HepG2 (cell line): ENCODE results near the gene SERPINB7. TPM values are rescaled to one million over a fixed set of nuclear protein-coding genes. Genes with fewer than 3 reads are reported as not detected.

Source experiments
- ATAC-seq: fragments of 200-7000 bp; cut with Tn5 transposase; 3 replicates; pipeline ENCODE4 v1.9.1; 2020; ENCODE audit warnings: mild to moderate bottlenecking, moderate library complexity
- BruUV-seq: library from RNA; stranded (reverse); fragments of 400-500 nt; replicated peaks from 2 replicates; lab custom pipeline; 2021; lab: Mats Ljungman, UMichigan
- CTCF ChIA-PET: fragments of 300-600 bp; formaldehyde crosslinking; extraction: SDS; loops from one replicate; lab custom pipeline; 2021; ENCODE audit warnings: low total read pairs, inconsistent platforms, low intra/inter-chr PET ratio; lab: Yijun Ruan, JAX
- POLR2A ChIA-PET: fragments of 350-600 bp; sonication (Branson Sonifier 250); formaldehyde crosslinking; loops from one replicate; lab custom pipeline; 2020; ENCODE audit warnings: antibody characterized with exemption, inconsistent platforms; lab: Yijun Ruan, JAX
- DNase-seq: peaks from one replicate; pipeline ENCODE4 v3.0.0-alpha.2; 2015; ENCODE audit warnings: low spot score
- FAIRE-seq: peaks from 3 replicates; lab custom pipeline; 2011; peaks lifted over from hg19 to GRCh38; lab: Jason Lieb, UNC
- H2AFZ ChIP-seq: one replicate; pipeline ENCODE4 v1.6.1; 2011; ENCODE audit warnings: low read length, inconsistent platforms
- H3K27ac ChIP-seq: fragments of 300-600 bp; 3 replicates; pipeline ENCODE4 v1.8.0; 2011; ENCODE audit warnings: mixed run types, mild to moderate bottlenecking, mixed read lengths, low read length, inconsistent platforms; ENCODE audit not compliant: insufficient read depth; ENCODE audit errors: extremely low read length
- H3K27me3 ChIP-seq, 2 experiments: fragments of 200-600 bp in 1 of 2; 2 replicates in 1 of 2; 3 replicates in 1 of 2; pipeline versions ENCODE4 v1.6.0 to v1.8.0; 2011; ENCODE audit warnings: low read length in 2 of 2, mild to moderate bottlenecking in 2 of 2, moderate library complexity in 2 of 2, inconsistent platforms in 1 of 2; ENCODE audit not compliant: insufficient read depth in 2 of 2, control insufficient read depth in 1 of 2
- H3K36me3 ChIP-seq, 2 experiments: fragments of 200-600 bp in 1 of 2; replicated peaks in 1 of 2; 2 replicates in 1 of 2; 3 replicates in 1 of 2; pipeline versions ENCODE4 v1.5.1 to v1.8.0; 2011; ENCODE audit warnings: low read length in 2 of 2, inconsistent platforms in 1 of 2; ENCODE audit not compliant: insufficient read depth in 2 of 2, control insufficient read depth in 1 of 2
- H3K4me1 ChIP-seq: 2 replicates; pipeline ENCODE4 v1.5.1; 2012; ENCODE audit warnings: low read length, inconsistent platforms; ENCODE audit not compliant: insufficient read depth
- H3K4me2 ChIP-seq: 2 replicates; pipeline ENCODE4 v1.6.0; 2011; ENCODE audit warnings: low read depth, low read length, inconsistent platforms
- H3K4me3 ChIP-seq, 3 experiments: fragments of 200-600 bp in 1 of 3; sonication (generic), shearing (Covaris generic) in 1 of 3; replicated peaks in 1 of 3; 2 replicates each; pipeline ENCODE4 v1.5.1; 2011 to 2016; ENCODE audit warnings: low read length in 3 of 3, inconsistent platforms in 2 of 3, low read depth in 2 of 3, mild to moderate bottlenecking in 2 of 3, control low read depth in 1 of 3, mixed read lengths in 1 of 3; ENCODE audit not compliant: insufficient read depth in 1 of 3
- H3K79me2 ChIP-seq: one replicate; pipeline ENCODE4 v1.6.1; 2011; ENCODE audit warnings: low read length, inconsistent platforms; ENCODE audit not compliant: insufficient read depth
- H3K9ac ChIP-seq: 2 replicates; pipeline ENCODE4 v1.6.0; 2011; ENCODE audit warnings: mild to moderate bottlenecking, low read depth, low read length, inconsistent platforms; ENCODE audit not compliant: insufficient read depth
- H3K9me3 ChIP-seq: 2 replicates; pipeline ENCODE4 v1.5.1; 2012; ENCODE audit warnings: mild to moderate bottlenecking, low read length
- H4K20me1 ChIP-seq: 2 replicates; pipeline ENCODE4 v1.6.0; 2011; ENCODE audit warnings: inconsistent platforms, mild to moderate bottlenecking, low read length, moderate library complexity; ENCODE audit not compliant: insufficient read depth
- FOXA1 ChIP-seq, 2 experiments: fragments of 450-650 bp in 1 of 2; sonication (generic) in 1 of 2; formaldehyde crosslinking in 1 of 2; IDR thresholded peaks; 2 replicates each; pipeline versions ENCODE4 v1.4.0 to v1.6.1; 2016 to 2020; ENCODE audit warnings: missing genetic modification reagents in 1 of 2
- GTF3A ChIP-seq: sonication (generic); formaldehyde crosslinking; conservative IDR thresholded peaks from 2 replicates; pipeline ENCODE4 v1.4.0; 2020; ENCODE audit warnings: mild to moderate bottlenecking, missing genetic modification reagents
- MTF1 ChIP-seq: sonication (generic); formaldehyde crosslinking; IDR thresholded peaks from 2 replicates; pipeline ENCODE4 v1.5.0; 2020; ENCODE audit warnings: missing genetic modification reagents
- RELA ChIP-seq: sonication (generic); formaldehyde crosslinking; IDR thresholded peaks from 2 replicates; pipeline ENCODE4 v1.4.0; 2020; ENCODE audit warnings: missing genetic modification reagents
- SSRP1 ChIP-seq: IDR thresholded peaks from 2 replicates; pipeline ENCODE4 v1.6.1; 2016; ENCODE audit warnings: control low read depth
- ZNF24 ChIP-seq: fragments of 450-650 bp; IDR thresholded peaks from 2 replicates; pipeline ENCODE4 v1.6.1; 2017; ENCODE audit warnings: antibody characterized with exemption, mild to moderate bottlenecking
- ZNF605 ChIP-seq: sonication (generic); formaldehyde crosslinking; IDR thresholded peaks from 2 replicates; pipeline ENCODE4 v1.8.0; 2022; ENCODE audit warnings: mild to moderate bottlenecking, missing genetic modification reagents
- ZNF761 ChIP-seq: sonication (generic); formaldehyde crosslinking; conservative IDR thresholded peaks from 2 replicates; pipeline ENCODE4 v1.4.0; 2020; ENCODE audit warnings: mild to moderate bottlenecking, missing genetic modification reagents
- ZNF792 ChIP-seq: IDR thresholded peaks from 2 replicates; pipeline ENCODE4 v1.6.1; 2016
- ZSCAN9 ChIP-seq: IDR thresholded peaks from 2 replicates; pipeline ENCODE4 v1.6.1; 2016; ENCODE audit warnings: borderline replicate concordance
- WGBS: methylation state at CpG from one replicate; pipeline ENCODE4 v1.1.6; 2017; ENCODE audit warnings: low lambda C conversion rate; 5-methylcytosine and 5-hydroxymethylcytosine counted together
- in situ Hi-C: cut with HindIII; loops from 2 replicates; pipeline ENCODE4 v1.10.0; 2017; ENCODE audit warnings: low pct_unique_long_range_greater_than_20kb; ENCODE audit not compliant: extremely low pct_ligation_motif_present
- intact Hi-C: fragments of 100-400 bp; cut with micrococcal nuclease; formaldehyde crosslinking; loops from one replicate; pipeline ENCODE4 v1.10.0; 2022; ENCODE audit not compliant: unreplicated experiment
- polyA plus RNA-seq, 8 experiments: library from polyadenylated mRNA; depleted of rRNA in 3 of 8; stranded (reverse) in 7 of 8; unstranded in 1 of 8; fragments of >200 nt; fragmentation: Illumina TruSeq in 4 of 8; extraction: Trizol in 4 of 8; gene quantifications; 2 replicates each; pipeline versions ENCODE4 v1.2.1 to v1.2.3, GENCODE V29; 2011 to 2016; ENCODE audit warnings: low read depth in 4 of 8, missing spikeins in 1 of 8, mixed read lengths in 1 of 8; ENCODE audit not compliant: insufficient read depth in 1 of 8
- total RNA-seq, 5 experiments: library from RNA; depleted of rRNA; stranded (reverse); fragments of >200 nt; fragmentation: Illumina TruSeq; extraction: Trizol; gene quantifications; 2 replicates each; pipeline ENCODE4 v1.2.3, GENCODE V29; 2016; ENCODE audit warnings: low read depth in 1 of 5
- TF ChIP-seq, protein P1 (sequence below), 2 experiments: sonication (generic) in 1 of 2; formaldehyde crosslinking in 1 of 2; IDR thresholded peaks; 2 replicates each; pipeline versions ENCODE4 v1.5.1 to v1.6.1; 2011 to 2020; ENCODE audit warnings: borderline replicate concordance in 1 of 2, low read depth in 1 of 2, low read length in 1 of 2, mild to moderate bottlenecking in 1 of 2, missing genetic modification reagents in 1 of 2, moderate library complexity in 1 of 2
- TF ChIP-seq, protein P2 (sequence below): sonication (generic); formaldehyde crosslinking; IDR thresholded peaks from 2 replicates; pipeline ENCODE4 v1.4.0; 2020; ENCODE audit warnings: mild to moderate bottlenecking, missing genetic modification reagents
- TF ChIP-seq, protein P3 (sequence below): conservative IDR thresholded peaks from 2 replicates; pipeline ENCODE4 v1.6.1; 2018; ENCODE audit warnings: missing genetic modification reagents

SERPINB7 gene
- total and polyA plus RNA-seq, 2 of the 13 experiments (the other 11 are each of a cell fraction or from before 2014, with no cell fraction given): not detected

DNA sequence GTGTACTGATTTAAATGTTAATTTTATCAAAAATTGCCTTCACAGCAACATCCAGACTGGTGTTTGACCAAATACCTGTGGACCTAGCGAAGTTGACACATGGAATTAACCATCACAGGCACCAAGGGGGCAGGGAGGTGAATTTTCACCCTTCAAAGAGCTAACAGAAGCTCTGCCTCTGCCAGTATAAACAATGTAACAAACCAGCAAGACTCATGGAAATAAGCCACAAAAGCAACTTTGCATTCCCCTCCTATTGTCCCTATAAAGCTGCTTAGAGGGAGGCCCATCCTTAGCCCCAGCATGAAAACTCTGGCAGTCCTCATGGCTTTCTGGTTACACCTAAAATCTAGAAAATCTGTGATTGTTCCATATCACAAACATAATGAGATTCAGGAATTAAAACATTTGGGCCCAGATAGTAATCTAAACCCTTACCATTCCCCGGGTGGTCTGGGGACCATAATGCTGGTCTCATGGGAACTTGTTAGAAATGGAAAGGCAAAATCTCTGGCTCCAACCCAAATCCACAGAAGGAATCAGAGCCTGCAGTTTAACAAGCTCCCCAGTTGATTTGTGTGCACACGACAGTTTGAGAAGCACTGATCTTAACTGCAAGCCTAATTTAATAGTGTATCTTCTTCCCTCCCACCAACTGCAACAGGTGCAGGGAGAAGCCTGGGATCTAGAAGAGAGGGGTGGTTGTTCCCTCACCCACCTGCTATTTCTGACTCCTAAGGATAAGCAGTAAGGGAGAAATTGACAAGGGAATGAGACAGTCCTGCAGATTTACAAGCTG lies 49.3 kb upstream of the SERPINB7 start:
- no peaks in the 10 kb centered on the region for H4K20me1 ChIP-seq
- H3K79me2 ChIP-seq: no peaks in the 10 kb centered on the region
- no TSS peak for BruUV-seq
- no peak for FAIRE-seq
- in situ Hi-C loops: no loop called here
- DNase-seq: no peak
- H3K9me3 ChIP-seq: no peaks in the 10 kb centered on the region
- ChIA-PET CTCF (no interaction called here), POLR2A (no interaction called here)
- H3K4me3 ChIP-seq: no peak overlapping the region
- H3K4me2 ChIP-seq: no peak overlapping the region
- TF ChIP-seq SSRP1 (CRISPR knock-in tag): no peak
- no peak for TF ChIP-seq RELA (CRISPR knock-in tag)
- TF ChIP-seq, protein P1, sequence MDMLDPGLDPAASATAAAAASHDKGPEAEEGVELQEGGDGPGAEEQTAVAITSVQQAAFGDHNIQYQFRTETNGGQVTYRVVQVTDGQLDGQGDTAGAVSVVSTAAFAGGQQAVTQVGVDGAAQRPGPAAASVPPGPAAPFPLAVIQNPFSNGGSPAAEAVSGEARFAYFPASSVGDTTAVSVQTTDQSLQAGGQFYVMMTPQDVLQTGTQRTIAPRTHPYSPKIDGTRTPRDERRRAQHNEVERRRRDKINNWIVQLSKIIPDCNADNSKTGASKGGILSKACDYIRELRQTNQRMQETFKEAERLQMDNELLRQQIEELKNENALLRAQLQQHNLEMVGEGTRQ (IDR thresholded peaks at IDR 0.05; ENCODE audit: low read depth, low read length): no peak
- TF ChIP-seq, protein P1 (CRISPR knock-in tag; IDR thresholded peaks at IDR 0.05; ENCODE audit: borderline replicate concordance): no peak
- no peak for TF ChIP-seq MTF1 (CRISPR knock-in tag)
- TF ChIP-seq, protein P2, sequence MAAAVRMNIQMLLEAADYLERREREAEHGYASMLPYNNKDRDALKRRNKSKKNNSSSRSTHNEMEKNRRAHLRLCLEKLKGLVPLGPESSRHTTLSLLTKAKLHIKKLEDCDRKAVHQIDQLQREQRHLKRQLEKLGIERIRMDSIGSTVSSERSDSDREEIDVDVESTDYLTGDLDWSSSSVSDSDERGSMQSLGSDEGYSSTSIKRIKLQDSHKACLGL: no peak
- TF ChIP-seq ZNF24: no peak
- TF ChIP-seq ZNF761 (CRISPR knock-in tag): no peak
- no peak for TF ChIP-seq ZNF605
- TF ChIP-seq ZNF792 (CRISPR knock-in tag): no peak
- TF ChIP-seq FOXA1 (IDR thresholded peaks at IDR 0.05): no peak
- TF ChIP-seq FOXA1 (CRISPR knock-in tag; IDR thresholded peaks at IDR 0.05): no peak
- TF ChIP-seq GTF3A (CRISPR knock-in tag): no peak
- TF ChIP-seq, protein P3, sequence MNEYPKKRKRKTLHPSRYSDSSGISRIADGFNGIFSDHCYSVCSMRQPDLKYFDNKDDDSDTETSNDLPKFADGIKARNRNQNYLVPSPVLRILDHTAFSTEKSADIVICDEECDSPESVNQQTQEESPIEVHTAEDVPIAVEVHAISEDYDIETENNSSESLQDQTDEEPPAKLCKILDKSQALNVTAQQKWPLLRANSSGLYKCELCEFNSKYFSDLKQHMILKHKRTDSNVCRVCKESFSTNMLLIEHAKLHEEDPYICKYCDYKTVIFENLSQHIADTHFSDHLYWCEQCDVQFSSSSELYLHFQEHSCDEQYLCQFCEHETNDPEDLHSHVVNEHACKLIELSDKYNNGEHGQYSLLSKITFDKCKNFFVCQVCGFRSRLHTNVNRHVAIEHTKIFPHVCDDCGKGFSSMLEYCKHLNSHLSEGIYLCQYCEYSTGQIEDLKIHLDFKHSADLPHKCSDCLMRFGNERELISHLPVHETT (CRISPR knock-in tag): no peak
- TF ChIP-seq ZSCAN9: no peak
- H3K9ac ChIP-seq: no peak overlapping the region
- ATAC-seq: no peak
- no peaks in the 10 kb centered on the region for H3K36me3 ChIP-seq
- H3K27ac ChIP-seq: no peak overlapping the region
- intact Hi-C loops: no loop called here
- H3K27me3 ChIP-seq: no peaks in the 10 kb centered on the region; a peak in 1 of 5 replicates
- H2AFZ ChIP-seq: no peak overlapping the region
- 7% methylated on average over 3 of the region's 3 CpGs for WGBS
- no peaks in the 10 kb centered on the region for H3K4me1 ChIP-seq
